Activated CD8-positive, alpha-beta memory T cell treated with anti-CD3 and anti-CD28 coated beads, Interleukin-2, amount 10 ng/mL, durations not matched to agents 7 days and 5 days (primary cell): ENCODE measurements around the gene AZU1. TPM values are rescaled to one million over a fixed set of nuclear protein-coding genes. Genes with fewer than 3 reads are reported as not detected.

ENCODE experiments used
- ATAC-seq: fragments of 150-1000 bp; cut with Tn5 transposase; one replicate; pipeline ENCODE4 v1.10.0; 2021; ENCODE audit warnings: moderate library complexity
- CTCF ChIA-PET: fragments of 350-600 bp; sonication (Branson Sonifier 250); formaldehyde crosslinking; loops from one replicate; lab custom pipeline; 2021; ENCODE audit warnings: antibody characterized with exemption; lab: Charles Lee
- DNase-seq: peaks from one replicate; pipeline ENCODE4 v3.0.0-alpha.2; 2020
- H3K27ac Mint-ChIP-seq: one replicate; pipeline ENCODE4 v1.8.0; 2021; ENCODE audit warnings: mild to moderate bottlenecking, mixed read lengths
- H3K27me3 Mint-ChIP-seq: one replicate; pipeline ENCODE4 v1.8.0; 2021; ENCODE audit warnings: mixed read lengths
- H3K36me3 Mint-ChIP-seq: one replicate; pipeline ENCODE4 v1.8.0; 2021; ENCODE audit warnings: mild to moderate bottlenecking, mixed read lengths
- H3K4me1 Mint-ChIP-seq: one replicate; pipeline ENCODE4 v1.8.0; 2021; ENCODE audit warnings: mixed read lengths
- H3K4me3 Mint-ChIP-seq: one replicate; pipeline ENCODE4 v1.8.0; 2021; ENCODE audit warnings: mild to moderate bottlenecking, moderate library complexity, mixed read lengths
- H3K9me3 Mint-ChIP-seq: one replicate; pipeline ENCODE4 v1.8.0; 2022; ENCODE audit warnings: low read depth, mixed read lengths
- total RNA-seq, 2 experiments: library from RNA; stranded (reverse); gene quantifications; one replicate each; pipeline ENCODE4 v1.2.3, GENCODE V29; 2021

AZU1 gene
- total RNA-seq, 2 experiments from 2014 or later, result not detected

GRCh38 chr19:821231-821824 is 6.3 kb upstream of the AZU1 start:
- Mint-ChIP-seq H3K4me1 (no peaks in the 10 kb centered on the region), H3K9me3 (no peaks in the 10 kb centered on the region), H3K27me3 (peaks cover 17% of the 10 kb centered on the region), H3K36me3 (peaks cover 4% of the 10 kb centered on the region), H3K27ac (no peak overlapping the region), H3K4me3 (no peak overlapping the region)
- CTCF ChIA-PET, result no interaction called here
- ATAC-seq (no peak), DNase-seq (no peak)

DNA sequence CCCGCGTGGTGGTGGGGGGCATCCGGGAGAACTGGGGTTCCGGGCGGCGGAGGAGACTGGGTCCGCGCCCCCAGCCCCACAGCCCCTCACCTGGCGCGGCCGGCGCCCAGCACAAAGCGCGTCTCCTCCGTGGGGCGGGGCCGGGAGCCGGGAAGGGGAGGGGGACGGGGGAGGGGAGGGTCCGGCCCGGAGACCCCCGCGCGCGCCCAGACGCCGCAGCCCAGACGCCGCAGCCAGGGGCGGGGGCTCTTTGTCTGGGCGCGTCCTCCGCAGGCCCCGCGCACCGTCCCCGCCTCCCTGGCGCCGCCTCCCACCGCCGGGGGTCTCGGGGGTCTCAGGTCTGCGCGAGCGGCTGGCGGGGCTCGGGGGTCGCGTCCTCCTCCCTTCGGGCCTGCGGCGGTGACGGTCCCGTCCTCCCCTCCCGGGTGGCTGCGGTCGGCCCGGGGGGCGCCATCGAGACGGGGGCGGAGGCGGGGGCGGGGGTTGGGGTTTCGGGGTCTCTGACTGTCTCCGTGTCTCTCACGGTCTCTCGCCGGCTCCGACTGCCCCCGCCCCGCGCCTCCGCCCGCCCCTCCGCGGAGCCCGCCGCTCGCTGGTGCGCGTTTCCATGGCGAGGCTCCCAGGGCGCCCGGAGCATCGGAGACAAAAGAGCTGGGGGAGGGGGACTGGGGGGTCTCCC is 5.7 kb upstream of the AZU1 start, which contains the start of gene PLPPR3:
TSS of gene PLPPR3 (minus strand) at position 131 of the 679 bp plus-strand sequence. CDS start 396 bp downstream, outside the sequence.
- ATAC-seq (no peak), DNase-seq (no peak)
- no peak within 1 kb of the TSS for H3K4me3 Mint-ChIP-seq
- H3K27ac Mint-ChIP-seq, result no peak within 1 kb of the TSS
- H3K27me3 Mint-ChIP-seq, result peaks cover 17% of the 10 kb centered on the region
- H3K36me3 Mint-ChIP-seq, result no peaks in the 10 kb centered on the region
- no peaks in the 10 kb centered on the region for H3K4me1 Mint-ChIP-seq
- no peaks in the 10 kb centered on the region for H3K9me3 Mint-ChIP-seq
- CTCF ChIA-PET, result no interaction called here

- no peak overlapping the region for H3K27ac Mint-ChIP-seq
These were observed 4.0 kb upstream of the AZU1 start for GRCh38 chr19:823565-824121.

DNA sequence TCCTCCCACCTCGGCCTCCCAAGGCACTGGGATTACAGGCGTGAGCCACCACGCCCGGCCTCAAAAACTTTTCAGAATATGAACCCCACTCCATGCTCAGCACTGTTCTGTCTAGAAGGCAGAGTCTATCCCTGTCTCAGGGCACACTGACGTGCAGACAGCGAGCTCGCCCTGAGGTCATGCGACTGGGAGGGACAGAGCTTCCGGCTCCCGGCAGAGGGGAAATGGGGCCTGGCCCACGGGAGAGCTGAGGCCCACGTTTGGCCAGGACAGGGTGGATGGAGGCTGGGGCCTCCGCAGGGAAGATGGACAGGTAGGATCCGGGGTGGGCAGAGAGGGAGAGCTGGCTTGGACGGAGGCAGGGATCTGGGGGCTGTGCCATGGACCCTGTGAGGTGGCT is 2.8 kb upstream of the AZU1 start:
- H3K4me3 Mint-ChIP-seq, result no peak overlapping the region
- CTCF ChIA-PET, result interaction anchor here (0.6 kb wide), 1 partner anchor 699 kb away, joined by 3 read pairs; no protein-coding TSS in a partner anchor
- no peaks in the 10 kb centered on the region for H3K36me3 Mint-ChIP-seq
- peaks cover 17% of the 10 kb centered on the region for H3K27me3 Mint-ChIP-seq
- DNase-seq, result no peak
- H3K27ac Mint-ChIP-seq, result no peak overlapping the region
- no peaks in the 10 kb centered on the region for H3K4me1 Mint-ChIP-seq
- ATAC-seq, result no peak
- no peaks in the 10 kb centered on the region for H3K9me3 Mint-ChIP-seq

More at GRCh38 chr19:823565-824121, 4.0 kb upstream of the AZU1 start:
- no peaks in the 10 kb centered on the region for H3K4me1 Mint-ChIP-seq
- no peaks in the 10 kb centered on the region for H3K36me3 Mint-ChIP-seq
- CTCF ChIA-PET, result interaction anchor here (0.7 kb wide), 1 partner anchor 149 kb away, joined by 3 read pairs; no protein-coding TSS in a partner anchor
- H3K9me3 Mint-ChIP-seq, result no peaks in the 10 kb centered on the region
- ATAC-seq (no peak), DNase-seq (no peak)
- H3K4me3 Mint-ChIP-seq, result no peak overlapping the region
- H3K27me3 Mint-ChIP-seq, result peaks cover 17% of the 10 kb centered on the region

- H3K4me3 Mint-ChIP-seq, result no peak overlapping the region
- no peaks in the 10 kb centered on the region for H3K9me3 Mint-ChIP-seq
- H3K27ac Mint-ChIP-seq, result no peak overlapping the region
- H3K36me3 Mint-ChIP-seq, result no peaks in the 10 kb centered on the region
- no peaks in the 10 kb centered on the region for H3K4me1 Mint-ChIP-seq
- CTCF ChIA-PET, result no interaction called here
- H3K27me3 Mint-ChIP-seq, result peaks cover 15% of the 10 kb centered on the region
- no peak for DNase-seq
- no peak for ATAC-seq
These were observed 1.6 kb upstream of the AZU1 start for GRCh38 chr19:825897-826644.

- H3K9me3 Mint-ChIP-seq, result no peaks in the 10 kb centered on the region
- H3K4me3 Mint-ChIP-seq, result no peak overlapping the region
- peaks cover 15% of the 10 kb centered on the region for H3K27me3 Mint-ChIP-seq
- no peaks in the 10 kb centered on the region for H3K36me3 Mint-ChIP-seq
- DNase-seq, result no peak
- H3K4me1 Mint-ChIP-seq, result no peaks in the 10 kb centered on the region
- ATAC-seq, result no peak
- CTCF ChIA-PET, result no interaction called here
- H3K27ac Mint-ChIP-seq, result no peak overlapping the region
These were observed 325 bp upstream of the AZU1 start for GRCh38 chr19:827314-827709.

DNA sequence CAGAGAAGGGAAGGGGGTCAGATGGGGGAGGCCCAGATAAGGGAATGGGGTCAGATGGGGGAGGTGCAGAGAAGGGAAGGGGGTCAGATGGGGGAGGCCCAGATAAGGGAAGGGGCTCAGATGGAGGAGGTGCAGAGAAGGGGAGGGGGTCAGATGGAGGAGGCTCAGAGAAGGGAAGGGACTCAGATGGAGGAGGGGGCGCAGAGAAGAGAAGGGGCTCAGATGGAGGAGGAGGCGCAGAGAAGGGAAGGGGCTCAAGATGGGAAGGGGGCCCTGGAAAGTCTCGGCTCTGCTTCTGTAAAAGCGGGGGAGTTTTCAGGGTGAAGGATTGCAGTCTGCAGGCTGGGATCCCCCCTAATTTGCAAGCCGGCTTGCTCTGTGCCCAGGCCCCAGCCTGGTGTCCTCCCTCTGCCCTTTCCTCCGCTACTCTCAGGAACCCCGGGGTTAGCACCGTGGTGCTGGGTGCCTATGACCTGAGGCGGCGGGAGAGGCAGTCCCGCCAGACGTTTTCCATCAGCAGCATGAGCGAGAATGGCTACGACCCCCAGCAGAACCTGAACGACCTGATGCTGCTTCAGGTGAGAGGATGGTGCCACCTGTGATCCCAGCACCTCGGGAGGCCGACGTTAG is 1.6 kb downstream of the AZU1 start:
- H3K27me3 Mint-ChIP-seq, result no peaks in the 10 kb centered on the region
- ATAC-seq (no peak), DNase-seq (no peak)
- no peak overlapping the region for H3K4me3 Mint-ChIP-seq
- no peak overlapping the region for H3K27ac Mint-ChIP-seq
- CTCF ChIA-PET, result no interaction called here
- H3K9me3 Mint-ChIP-seq, result no peaks in the 10 kb centered on the region
- H3K4me1 Mint-ChIP-seq, result no peaks in the 10 kb centered on the region
- no peaks in the 10 kb centered on the region for H3K36me3 Mint-ChIP-seq

DNA sequence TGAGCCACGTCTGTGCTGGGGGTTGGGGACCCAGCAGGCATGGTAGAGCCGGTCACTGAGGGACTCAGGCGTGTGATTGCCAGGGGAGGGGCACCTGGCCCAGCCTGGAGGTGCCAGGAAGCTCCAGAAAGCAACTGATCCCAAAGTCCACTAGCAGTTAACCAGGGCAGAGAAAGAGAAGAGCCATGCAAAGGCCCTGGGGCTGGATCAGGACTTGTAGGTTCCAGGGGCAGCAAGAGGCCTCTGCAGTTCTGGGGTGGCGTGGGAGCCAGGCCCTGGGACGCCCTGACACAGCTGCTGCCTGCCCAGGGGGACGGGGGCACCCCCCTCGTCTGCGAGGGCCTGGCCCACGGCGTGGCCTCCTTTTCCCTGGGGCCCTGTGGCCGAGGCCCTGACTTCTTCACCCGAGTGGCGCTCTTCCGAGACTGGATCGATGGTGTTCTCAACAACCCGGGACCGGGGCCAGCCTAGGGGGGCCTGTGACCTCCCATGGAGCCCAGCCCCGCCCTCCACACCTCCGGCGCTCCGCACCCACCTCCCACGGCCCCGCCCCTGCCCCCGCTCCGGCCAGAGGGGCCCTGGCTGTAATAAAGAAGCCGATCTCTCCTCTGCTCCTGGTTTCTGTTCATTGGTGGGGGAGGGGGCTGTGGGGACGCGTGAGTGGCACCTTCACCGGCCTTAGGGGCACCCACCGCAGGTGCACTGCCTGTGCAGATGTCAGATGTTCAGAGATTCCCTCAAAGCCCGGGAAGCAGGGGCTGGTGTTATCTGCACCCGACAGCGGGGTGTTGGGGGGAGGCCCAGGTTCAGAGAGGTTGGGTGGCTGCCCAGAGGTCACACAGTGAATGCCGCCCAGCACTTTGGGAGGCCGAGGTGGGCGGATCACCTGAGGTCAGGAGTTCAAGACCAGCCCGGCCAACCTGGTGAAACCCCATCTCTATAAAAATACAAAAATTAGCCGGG is 4.1 kb downstream of the AZU1 start:
- no peak for DNase-seq
- Mint-ChIP-seq H3K27me3 (peaks cover 5% of the 10 kb centered on the region), H3K4me3 (no peak overlapping the region), H3K4me1 (peaks cover 3% of the 10 kb centered on the region), H3K27ac (no peak overlapping the region), H3K9me3 (no peaks in the 10 kb centered on the region), H3K36me3 (no peaks in the 10 kb centered on the region)
- CTCF ChIA-PET, result no interaction called here
- ATAC-seq, result no peak

GRCh38 chr19:834216-834615 is 6.6 kb downstream of the AZU1 start:
- H3K9me3 Mint-ChIP-seq, result no peaks in the 10 kb centered on the region
- no peaks in the 10 kb centered on the region for H3K36me3 Mint-ChIP-seq
- no peak for DNase-seq
- no peak overlapping the region for H3K27ac Mint-ChIP-seq
- ATAC-seq, result no peak
- H3K4me1 Mint-ChIP-seq, result peaks cover 3% of the 10 kb centered on the region
- CTCF ChIA-PET, result no interaction called here
- peaks cover 7% of the 10 kb centered on the region for H3K27me3 Mint-ChIP-seq
- H3K4me3 Mint-ChIP-seq, result no peak overlapping the region

- no peaks in the 10 kb centered on the region for H3K36me3 Mint-ChIP-seq
- CTCF ChIA-PET, result no interaction called here
- no peak for ATAC-seq
- H3K4me3 Mint-ChIP-seq, result no peak overlapping the region
- no peaks in the 10 kb centered on the region for H3K9me3 Mint-ChIP-seq
- peaks cover 3% of the 10 kb centered on the region for H3K4me1 Mint-ChIP-seq
- H3K27ac Mint-ChIP-seq, result no peak overlapping the region
- peaks cover 7% of the 10 kb centered on the region for H3K27me3 Mint-ChIP-seq
- DNase-seq, result no peak
These were observed 7.7 kb downstream of the AZU1 start for GRCh38 chr19:835210-835810.

GRCh38 chr19:840519-841206 is 13.0 kb downstream of the AZU1 start, which contains the start of gene PRTN3:
Gene PRTN3, plus strand, starts transcription at chr19:840999. Its CDS starts 10 bp downstream, at chr19:841009.
- CTCF ChIA-PET, result no interaction called here
- H3K4me1 Mint-ChIP-seq, result peaks cover 6% of the 10 kb centered on the region
- DNase-seq (no peak), ATAC-seq (no peak)
- peaks cover 3% of the 10 kb centered on the region for H3K9me3 Mint-ChIP-seq
- H3K27ac Mint-ChIP-seq, result no peak within 1 kb of the TSS
- H3K36me3 Mint-ChIP-seq, result peaks cover 3% of the 10 kb centered on the region
- peaks cover 33% of the 10 kb centered on the region for H3K27me3 Mint-ChIP-seq
- H3K4me3 Mint-ChIP-seq, result no peak within 1 kb of the TSS
